ENCODE results near the gene GAK. TPM values are rescaled to one million over a fixed set of nuclear protein-coding genes. Genes with fewer than 3 reads are reported as not detected.

Gene GAK
- total RNA-seq, 1 donor from 2014 or later, result 97.1 TPM

GRCh38 chr4:958696-959337, 26.7 kb upstream of the GAK start:
- Mint-ChIP-seq H3K27me3 (no peaks in the 10 kb centered on the region), H3K4me1 (ENCODE audit: unreplicated experiment) (no peaks in the 10 kb centered on the region), H3K9me3 (no peaks in the 10 kb centered on the region), H3K36me3 (no peaks in the 10 kb centered on the region), H3K27ac (no peak overlapping the region), H3K4me3 (no peak overlapping the region)
- DNase-seq (ENCODE audit: extremely low spot score, unreplicated experiment), result no peak
- TF ChIP-seq CTCF (conservative IDR thresholded peaks at IDR 0.05), result no peak

- TF ChIP-seq CTCF (conservative IDR thresholded peaks at IDR 0.05), result no peak
- Mint-ChIP-seq H3K4me1 (ENCODE audit: unreplicated experiment) (no peaks in the 10 kb centered on the region), H3K4me3 (no peak overlapping the region), H3K36me3 (no peaks in the 10 kb centered on the region), H3K9me3 (no peaks in the 10 kb centered on the region), H3K27me3 (no peaks in the 10 kb centered on the region), H3K27ac (no peak overlapping the region)
- no peak for DNase-seq (ENCODE audit: extremely low spot score, unreplicated experiment)
Measured at GRCh38 chr4:958314-958665, 26.2 kb upstream of the GAK start.

- Mint-ChIP-seq H3K27ac (no peak overlapping the region), H3K4me1 (ENCODE audit: unreplicated experiment) (no peaks in the 10 kb centered on the region), H3K4me3 (no peak overlapping the region), H3K27me3 (no peaks in the 10 kb centered on the region), H3K36me3 (no peaks in the 10 kb centered on the region), H3K9me3 (no peaks in the 10 kb centered on the region)
- no peak for TF ChIP-seq CTCF (conservative IDR thresholded peaks at IDR 0.05)
- no peak for DNase-seq (ENCODE audit: extremely low spot score, unreplicated experiment)
Measured at GRCh38 chr4:957581-958313, 25.6 kb upstream of the GAK start.

- Mint-ChIP-seq H3K27me3 (no peaks in the 10 kb centered on the region), H3K4me3 (no peak overlapping the region), H3K36me3 (no peaks in the 10 kb centered on the region), H3K27ac (no peak overlapping the region), H3K9me3 (no peaks in the 10 kb centered on the region), H3K4me1 (ENCODE audit: unreplicated experiment) (no peaks in the 10 kb centered on the region)
- TF ChIP-seq CTCF (conservative IDR thresholded peaks at IDR 0.05), result no peak
- DNase-seq (ENCODE audit: extremely low spot score, unreplicated experiment), result no peak
Measured at GRCh38 chr4:957231-957580, 25.1 kb upstream of the GAK start.

DNA sequence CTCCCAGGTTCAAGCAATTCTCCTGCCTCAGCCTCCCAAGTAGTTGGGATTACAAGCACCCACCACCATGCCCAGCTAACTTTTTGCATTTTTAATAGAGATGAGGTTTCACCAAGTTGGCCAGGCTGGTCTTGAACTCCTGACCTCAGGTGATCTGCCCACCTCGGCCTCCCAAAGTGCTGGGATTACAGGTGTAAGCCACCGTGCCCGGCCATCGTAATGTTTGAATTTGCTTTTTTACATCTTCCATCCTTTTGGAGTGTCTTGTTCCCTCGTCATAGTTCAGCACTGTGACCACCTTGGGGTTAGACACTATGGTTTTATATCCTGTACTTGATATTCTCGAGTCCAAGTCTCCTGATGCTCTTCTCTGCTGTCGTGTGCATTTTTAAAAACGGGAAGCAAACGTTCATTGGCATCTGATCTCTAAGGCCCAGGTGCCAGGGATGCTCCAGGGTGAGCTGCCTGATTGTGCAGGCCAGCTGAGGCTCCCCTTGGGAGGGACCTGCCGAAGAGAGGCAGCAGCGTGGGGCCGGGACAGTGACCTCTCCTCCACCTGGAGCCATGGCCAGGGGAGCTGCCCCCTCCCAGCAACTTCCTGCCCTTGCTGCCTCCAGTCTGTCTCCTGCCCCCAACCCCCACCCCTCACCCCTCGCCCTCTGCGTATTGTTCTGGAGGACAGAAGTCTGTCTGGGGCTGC, 24.6 kb upstream of the GAK start:
- no peaks in the 10 kb centered on the region for H3K4me1 Mint-ChIP-seq (ENCODE audit: unreplicated experiment)
- no peak for DNase-seq (ENCODE audit: extremely low spot score, unreplicated experiment)
- no peak overlapping the region for H3K4me3 Mint-ChIP-seq
- no peaks in the 10 kb centered on the region for H3K36me3 Mint-ChIP-seq
- H3K27me3 Mint-ChIP-seq, result no peaks in the 10 kb centered on the region
- no peak for TF ChIP-seq CTCF (conservative IDR thresholded peaks at IDR 0.05)
- no peak overlapping the region for H3K27ac Mint-ChIP-seq
- no peaks in the 10 kb centered on the region for H3K9me3 Mint-ChIP-seq
